ENCODE results near the gene BMPR2. TPM values are rescaled to one million over a fixed set of nuclear protein-coding genes. Genes with fewer than 3 reads are reported as not detected.

BMPR2 gene
- total RNA-seq, 1 donor from 2014 or later = 8.4 TPM

DNA sequence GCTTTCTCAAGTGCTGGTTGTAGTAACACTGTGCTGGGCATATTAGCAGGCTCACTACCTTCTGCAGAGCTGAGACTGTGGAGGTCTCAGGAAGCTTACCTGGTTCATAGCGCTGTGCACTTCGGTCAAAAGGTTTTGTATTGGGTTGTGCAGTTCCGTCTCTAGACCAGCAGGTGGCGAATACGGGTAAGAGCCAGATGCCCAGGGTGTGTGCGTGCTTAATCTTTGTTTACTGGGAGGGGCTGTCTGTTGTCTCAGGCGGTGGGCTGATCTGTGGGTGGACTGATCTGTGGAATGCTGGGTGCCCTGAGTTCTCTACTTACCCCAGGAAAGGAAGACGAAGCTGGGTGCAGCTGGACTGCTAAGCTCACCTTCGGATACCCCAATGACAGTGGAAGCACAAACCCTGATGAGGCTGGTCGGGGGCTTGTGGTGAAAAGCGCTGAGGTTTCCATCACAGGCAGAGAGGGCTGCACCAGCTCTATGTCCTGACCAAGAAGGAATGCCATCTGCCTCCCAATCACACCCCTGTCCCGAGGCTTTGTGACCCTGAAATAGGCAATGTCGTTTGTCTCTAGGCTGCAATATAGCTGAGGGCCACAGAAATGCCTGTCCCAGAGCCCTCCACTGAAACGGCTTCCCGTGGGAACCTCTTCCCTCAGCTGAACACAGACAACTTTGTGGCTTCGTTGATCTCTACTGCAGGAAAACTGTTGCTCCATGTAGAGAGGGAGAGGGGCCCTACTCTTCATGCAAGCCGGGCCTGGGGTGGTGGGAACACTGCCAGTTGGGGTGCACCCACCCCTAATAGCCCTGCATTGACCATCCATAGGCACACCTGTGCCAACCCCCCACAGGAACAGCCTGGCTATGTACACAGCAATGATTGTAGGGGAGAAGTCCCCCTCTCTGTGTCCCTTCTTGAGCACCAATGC, 212.8 kb downstream of the BMPR2 start:
- intact Hi-C loops (cut with micrococcal nuclease) = loop anchor here (1.0 to 10.0 kb wide), 13 partner anchors 14 to 1226 kb away; partner anchors contain the start of genes FAM117B, NBEAL1 and WDR12

DNA sequence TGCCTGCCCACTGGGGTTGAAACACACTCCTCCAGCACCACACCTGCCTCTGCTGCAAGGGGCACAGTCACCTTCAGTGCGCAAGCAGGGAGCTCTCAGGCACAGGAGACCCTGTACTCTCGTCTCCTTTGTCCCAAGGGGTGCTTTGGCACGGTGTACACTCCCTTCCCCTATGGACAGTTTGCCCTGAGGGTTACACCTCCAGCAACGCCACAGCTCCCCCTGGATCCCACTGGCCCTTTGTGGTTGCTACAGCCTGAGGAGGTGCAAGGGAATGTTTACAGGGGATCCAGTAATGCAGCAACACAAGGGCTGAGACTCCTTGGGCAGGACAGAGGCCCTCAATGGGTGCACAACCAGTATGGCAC, 213.4 kb downstream of the BMPR2 start:
- intact Hi-C loops (cut with micrococcal nuclease) = loop anchor here (2.0 to 10.0 kb wide), 5 partner anchors 15 to 1063 kb away; no protein-coding TSS in a partner anchor

DNA sequence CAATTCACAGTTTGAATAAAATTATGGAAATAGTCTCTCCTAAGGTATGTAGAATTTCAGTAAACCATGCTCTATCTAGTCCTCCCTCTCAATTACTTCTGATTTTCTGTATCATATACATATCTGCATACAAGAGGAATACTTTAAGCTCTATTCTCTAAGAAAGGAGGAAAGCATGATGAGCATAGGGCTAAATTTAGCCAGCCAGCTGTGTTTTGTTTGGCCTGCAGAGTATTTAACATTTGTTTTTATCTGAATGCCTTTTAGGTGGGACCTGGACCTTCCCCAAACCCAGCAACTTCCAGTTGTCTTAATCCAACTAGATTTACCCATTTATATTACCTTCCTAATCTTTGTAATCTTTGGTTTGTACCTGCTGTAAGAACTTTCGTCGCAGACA, 216.4 kb downstream of the BMPR2 start:
- intact Hi-C loops (cut with micrococcal nuclease) = no loop called here

DNA sequence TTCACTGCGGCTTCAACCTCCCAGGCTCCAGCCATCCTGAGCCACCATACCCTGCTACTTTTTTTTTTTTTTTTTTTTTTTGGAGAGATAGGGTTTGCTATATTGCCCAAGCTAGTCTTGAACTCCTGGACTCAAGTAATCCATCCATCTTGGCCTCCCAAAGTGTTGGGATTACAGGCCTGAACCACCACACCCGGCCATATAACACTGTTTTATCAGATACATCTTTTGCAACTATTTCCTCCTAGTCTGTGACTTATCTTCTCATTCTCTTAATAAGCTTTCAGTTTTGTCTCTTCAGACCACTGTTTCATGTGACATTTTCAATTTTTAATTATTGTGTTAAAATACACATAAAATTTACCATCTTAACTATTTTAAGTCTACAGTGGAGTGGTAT, 223.0 kb downstream of the BMPR2 start:
- intact Hi-C loops (cut with micrococcal nuclease) = no loop called here

DNA sequence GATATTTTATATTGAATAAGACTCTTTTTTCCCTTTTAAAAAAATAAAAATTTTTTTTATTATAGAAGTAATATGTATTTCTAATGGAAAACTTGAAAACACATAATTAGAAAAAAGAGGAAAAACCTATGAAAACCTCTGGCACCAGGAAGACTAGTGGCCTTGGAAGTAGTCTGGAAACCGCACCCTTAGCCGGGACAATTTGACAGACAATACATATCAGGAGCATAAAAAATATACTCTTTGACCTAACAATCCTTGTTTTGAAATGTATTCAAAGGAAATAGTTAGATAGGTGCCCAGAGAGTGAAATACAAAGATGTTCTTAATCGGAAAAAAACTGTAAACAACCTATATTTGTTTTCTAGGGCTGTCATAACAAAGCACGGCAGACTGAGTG, 223.8 kb downstream of the BMPR2 start:
- intact Hi-C loops (cut with micrococcal nuclease) = no loop called here

DNA sequence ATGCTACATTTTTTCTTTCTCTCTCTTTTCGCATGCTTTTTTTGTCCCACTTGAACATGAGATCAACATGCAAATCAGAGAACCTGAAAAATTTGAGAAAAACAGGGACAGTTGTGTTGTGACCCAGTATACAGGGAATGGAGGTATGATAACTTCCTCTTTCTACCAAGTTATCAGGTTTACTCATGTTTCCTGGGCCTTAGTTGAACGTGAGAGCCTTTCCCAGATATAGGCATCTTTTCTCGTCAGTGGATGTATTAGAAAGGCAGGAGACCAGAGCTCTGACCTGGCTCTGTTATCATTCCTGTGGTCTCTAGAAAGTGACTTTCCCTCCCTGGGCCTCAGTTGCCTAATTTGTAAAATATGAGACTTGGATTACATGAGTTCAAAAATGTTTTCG, 228.6 kb downstream of the BMPR2 start:
- intact Hi-C loops (cut with micrococcal nuclease) = no loop called here

DNA sequence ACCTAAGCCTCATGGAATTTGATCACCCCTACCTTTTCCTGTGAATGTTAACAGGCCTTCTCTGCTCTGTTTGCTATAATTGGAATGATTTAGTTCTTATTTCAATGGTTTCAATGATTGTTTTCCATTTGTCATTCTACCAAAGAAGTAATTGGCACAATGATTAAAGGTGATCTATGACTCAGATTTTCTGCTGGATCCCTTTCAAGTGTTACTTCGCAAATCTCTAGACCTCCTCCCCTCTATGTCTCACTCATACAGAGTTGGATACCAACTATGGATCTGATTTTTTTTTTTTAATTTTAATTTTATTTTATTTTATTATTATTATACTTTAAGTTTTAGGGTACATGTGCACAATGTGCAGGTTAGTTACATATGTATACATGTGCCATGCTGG, 229.0 kb downstream of the BMPR2 start:
- intact Hi-C loops (cut with micrococcal nuclease) = no loop called here

DNA sequence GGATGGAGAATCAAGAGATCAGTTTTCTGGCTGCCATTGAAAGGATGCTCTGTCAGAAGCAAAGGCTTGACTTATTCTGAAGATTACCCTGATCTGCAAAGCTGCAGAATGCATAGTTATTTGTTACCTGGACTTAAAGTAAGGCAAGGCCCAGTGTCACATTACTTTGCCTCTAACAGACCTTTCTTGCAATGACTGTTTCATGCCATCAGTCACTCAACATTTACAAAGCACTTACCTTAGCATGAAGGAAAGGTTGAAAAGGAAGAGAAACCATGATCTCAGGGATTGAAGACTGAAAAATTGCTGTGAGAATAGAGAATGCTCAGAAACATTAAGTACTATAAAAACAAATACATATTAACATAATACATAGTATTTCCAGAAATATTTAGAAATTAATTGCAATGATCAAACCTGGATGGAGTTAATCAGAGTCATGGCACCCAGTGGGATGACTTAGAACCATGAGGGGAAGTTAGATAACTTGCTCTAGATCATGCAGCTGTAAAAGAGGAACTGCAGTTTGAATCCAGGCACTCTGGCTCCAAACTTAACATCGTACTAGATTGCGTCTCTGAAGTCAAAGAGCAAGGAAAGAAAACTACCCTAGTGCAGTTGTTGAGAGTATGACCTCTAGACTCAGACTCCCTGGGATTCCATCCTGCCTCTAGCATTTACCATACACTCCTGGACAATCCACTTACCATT, 232.2 kb downstream of the BMPR2 start:
- intact Hi-C loops (cut with micrococcal nuclease) = no loop called here

DNA sequence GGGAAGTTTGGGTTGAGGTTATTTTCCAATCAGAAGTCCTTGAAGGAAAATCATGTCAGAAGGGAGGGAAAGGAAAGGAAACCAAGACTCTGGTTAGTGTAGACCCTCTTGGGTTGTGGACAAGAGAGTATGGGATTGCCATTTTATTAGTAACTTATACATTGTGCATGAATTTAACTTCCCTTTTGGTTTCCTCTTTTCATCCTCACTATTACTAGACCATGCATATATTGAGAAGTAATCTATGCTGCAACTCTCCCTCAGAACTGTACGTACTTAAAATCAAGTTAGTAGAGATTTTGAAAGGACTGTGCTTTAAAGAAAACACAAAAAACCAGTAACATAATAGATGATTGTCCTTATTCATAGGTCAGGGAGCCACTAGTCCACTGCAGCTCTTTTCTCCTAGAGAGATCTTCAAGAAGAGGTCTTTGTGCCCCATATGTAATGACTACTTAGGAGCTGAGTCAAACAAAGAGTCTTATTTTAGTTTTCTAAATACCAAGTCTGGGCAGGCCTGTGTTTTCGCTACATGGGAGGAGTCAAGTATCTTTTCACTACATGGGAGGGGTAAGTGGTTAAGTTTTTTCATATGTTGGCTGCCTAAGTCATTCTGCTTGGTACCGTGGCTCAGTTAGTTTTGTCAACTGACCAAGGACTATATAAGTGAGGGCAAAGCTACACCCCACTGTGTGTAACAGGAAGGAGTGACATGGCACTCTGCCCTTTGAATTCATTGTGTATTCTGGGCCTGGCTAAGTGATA, 233.4 kb downstream of the BMPR2 start:
- intact Hi-C loops (cut with micrococcal nuclease) = no loop called here

DNA sequence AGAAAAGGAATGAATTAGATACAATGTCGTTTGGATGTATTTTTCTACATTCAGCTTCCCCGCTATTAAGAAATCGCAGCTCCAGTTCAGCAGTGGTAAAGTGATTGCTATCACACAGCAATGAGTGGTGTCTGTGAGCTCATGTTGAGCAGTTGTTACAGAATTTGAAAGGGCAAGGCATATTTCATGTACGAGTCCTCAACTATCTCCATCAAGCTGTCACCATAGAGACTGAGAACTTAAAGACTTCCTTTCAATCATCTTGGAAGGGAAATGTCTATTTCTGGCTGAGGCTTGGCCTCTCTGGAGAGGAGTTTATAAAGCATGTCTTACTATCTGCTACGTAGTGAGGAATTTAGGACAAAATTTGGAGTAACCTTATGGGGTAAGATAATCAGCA, 234.3 kb downstream of the BMPR2 start:
- intact Hi-C loops (cut with micrococcal nuclease) = no loop called here

DNA sequence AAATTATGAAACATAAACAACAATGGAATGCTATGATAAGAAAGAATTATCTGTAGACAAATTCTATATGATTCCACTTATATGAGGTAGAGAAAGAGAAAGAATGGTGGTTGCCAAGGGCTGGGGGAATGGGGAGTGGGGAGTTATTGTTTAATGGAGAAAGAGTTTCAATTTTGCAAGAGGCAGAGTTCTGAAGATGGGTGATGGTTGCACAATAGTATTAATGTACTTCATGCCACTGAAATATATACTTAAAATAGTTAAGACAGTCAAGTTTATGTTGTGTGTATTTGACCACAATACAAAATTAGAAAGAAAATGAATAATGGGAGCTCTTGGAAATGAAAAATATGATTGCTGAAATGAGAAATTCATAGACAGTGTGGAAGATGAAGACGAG, 236.0 kb downstream of the BMPR2 start:
- intact Hi-C loops (cut with micrococcal nuclease) = no loop called here

DNA sequence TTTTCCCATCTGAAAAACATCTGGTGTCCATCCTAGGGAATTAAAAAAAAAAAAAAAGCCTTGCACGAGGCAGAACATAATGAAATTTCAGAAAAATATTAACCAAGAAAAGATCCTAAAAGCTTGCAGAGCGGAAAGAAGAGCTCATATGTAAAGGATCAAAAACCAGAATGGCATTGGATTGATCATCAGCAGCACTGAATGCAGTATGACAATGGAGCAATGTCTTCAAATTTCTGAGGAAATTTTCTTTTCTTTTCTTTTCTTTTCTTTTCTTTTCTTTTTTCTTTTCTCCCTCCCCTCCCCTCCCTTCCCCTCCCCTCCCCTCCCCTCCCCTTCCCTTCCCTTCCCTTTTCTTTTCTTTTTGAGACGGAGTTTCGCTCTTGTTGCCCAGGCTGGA, 237.4 kb downstream of the BMPR2 start:
- intact Hi-C loops (cut with micrococcal nuclease) = no loop called here

Other genes starting within 250 kb of the BMPR2 start
- 105 and 112 TPM in 2 replicates for gene SUMO1, start 137.7 kb upstream of the BMPR2 start, total RNA-seq
- 119 and 121 TPM in 2 replicates for gene NOP58, start 110.6 kb upstream of the BMPR2 start, total RNA-seq